Left ventricle myocardium inferior (tissue), 1 donor: ENCODE measurements around the gene CELSR2. TPM values are rescaled to one million over a fixed set of nuclear protein-coding genes. Genes with fewer than 3 reads are reported as not detected.

Experiments used
- DNase-seq: peaks from one replicate; pipeline ENCODE4 v3.0.0-alpha.2; 2020
- H3K27ac ChIP-seq: fragments of 200-600 bp; replicated peaks from 2 replicates; pipeline ENCODE4 v1.8.0; 2021
- H3K27me3 ChIP-seq: fragments of 200-600 bp; 2 replicates; pipeline ENCODE4 v1.8.0; 2021; ENCODE audit warnings: low read depth
- H3K36me3 ChIP-seq: fragments of 200-600 bp; 2 replicates; pipeline ENCODE4 v1.8.0; 2021
- H3K4me1 ChIP-seq: fragments of 200-600 bp; 2 replicates; pipeline ENCODE4 v1.8.0; 2021
- H3K4me3 ChIP-seq: fragments of 200-600 bp; 2 replicates; pipeline ENCODE4 v1.8.0; 2021; ENCODE audit warnings: mild to moderate bottlenecking, moderate library complexity
- H3K9me3 ChIP-seq: fragments of 200-600 bp; replicated peaks from 2 replicates; pipeline ENCODE4 v1.8.0; 2021
- CTCF ChIP-seq: fragments of 200-600 bp; IDR thresholded peaks from 2 replicates; pipeline ENCODE4 v1.8.0; 2021; ENCODE audit warnings: antibody characterized with exemption, mild to moderate bottlenecking, borderline replicate concordance
- intact Hi-C: fragments of 100-400 bp; cut with micrococcal nuclease; formaldehyde crosslinking; loops from one replicate; pipeline ENCODE4 v1.11.0; 2022
- total RNA-seq: library from RNA; stranded (reverse); fragmentation: NEBNext Ultra II Directional; extraction: Animal tissue kit (Norgen Biotek cat#: 25700); gene quantifications from one replicate; pipeline ENCODE4 v1.2.1, GENCODE V29; 2021
- donor health status: DM: no; HTN: yes; CAD: no; lungs with severe emphysema.

The CELSR2 gene
- total RNA-seq, 1 donor from 2014 or later, result 4.2 TPM

- H3K9me3 ChIP-seq, result no peaks in the 10 kb centered on the region
- no peak overlapping the region for H3K27ac ChIP-seq
- peaks cover 7% of the 10 kb centered on the region for H3K4me1 ChIP-seq
- TF ChIP-seq CTCF, result no peak
- H3K4me3 ChIP-seq, result no peak overlapping the region
- peak; percentile 10 for DNase-seq
- intact Hi-C loops, result loop anchor here (10.0 kb wide), 1 partner anchor 239 kb away; no protein-coding TSS in a partner anchor
- H3K27me3 ChIP-seq, result no peaks in the 10 kb centered on the region
- no peaks in the 10 kb centered on the region for H3K36me3 ChIP-seq
Observed at GRCh38 chr1:109275706-109276345, 26.5 kb downstream of the CELSR2 start.

- Histone ChIP-seq H3K36me3 (no peaks in the 10 kb centered on the region), H3K4me1 (peaks cover 20% of the 10 kb centered on the region), H3K27ac (no peak overlapping the region), H3K27me3 (no peaks in the 10 kb centered on the region), H3K4me3 (no peak overlapping the region), H3K9me3 (no peaks in the 10 kb centered on the region)
- TF ChIP-seq CTCF, result peak; percentile 91
- intact Hi-C loops, result loop anchor here (10.0 kb wide), 1 partner anchor 237 kb away; no protein-coding TSS in a partner anchor
- DNase-seq, result peak; percentile 78
Observed at GRCh38 chr1:109277434-109278204, 28.3 kb downstream of the CELSR2 start.

GRCh38 chr1:109279615-109280278 lies 30.4 kb downstream of the CELSR2 start:
- intact Hi-C loops, result loop anchor here (5.0 to 10.0 kb wide), 2 partner anchors 118 to 235 kb away; partner anchors contain the start of gene SORT1
- Histone ChIP-seq H3K4me1 (peaks cover 35% of the 10 kb centered on the region), H3K27ac (no peak overlapping the region), H3K27me3 (no peaks in the 10 kb centered on the region), H3K36me3 (no peaks in the 10 kb centered on the region), H3K4me3 (no peak overlapping the region), H3K9me3 (no peaks in the 10 kb centered on the region)
- no peak for TF ChIP-seq CTCF
- DNase-seq, result peak; percentile 7

- H3K27ac ChIP-seq, result no peak overlapping the region
- no peaks in the 10 kb centered on the region for H3K9me3 ChIP-seq
- peaks cover 35% of the 10 kb centered on the region for H3K4me1 ChIP-seq
- no peak overlapping the region for H3K4me3 ChIP-seq
- no peak for DNase-seq
- no peak for TF ChIP-seq CTCF
- intact Hi-C loops, result loop anchor here (5.0 kb wide), 1 partner anchor 116 kb away; the partner anchor contains the start of gene SORT1
- H3K27me3 ChIP-seq, result no peaks in the 10 kb centered on the region
- no peaks in the 10 kb centered on the region for H3K36me3 ChIP-seq
Observed at GRCh38 chr1:109280862-109281261, 31.5 kb downstream of the CELSR2 start.
